ENCODE results near the gene CRYBB1. TPM values are rescaled to one million over a fixed set of nuclear protein-coding genes. Genes with fewer than 3 reads are reported as not detected.

Gene CRYBB1
- total RNA-seq, 1 donor from 2014 or later, result 1.4 TPM

DNA sequence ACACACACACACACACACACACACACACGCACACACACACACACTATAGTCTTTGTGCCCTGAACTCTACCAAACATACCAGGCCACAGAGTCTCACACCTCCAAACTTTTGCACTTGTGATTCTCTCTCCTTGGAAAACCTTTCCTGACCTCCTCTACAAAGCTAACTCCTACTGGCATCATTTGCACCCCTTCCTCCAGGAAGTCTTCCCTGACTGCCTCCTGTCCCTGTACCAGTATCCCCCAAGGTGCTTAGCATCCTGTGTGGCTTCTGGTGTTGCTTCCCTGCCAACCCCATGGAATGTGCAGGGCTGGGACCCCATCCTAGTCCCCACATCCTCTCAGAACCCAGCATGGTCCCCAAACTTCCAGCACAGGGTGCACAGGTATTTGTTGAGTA is 36.8 kb downstream of the CRYBB1 start:
- Histone ChIP-seq H3K4me3 (no peak overlapping the region), H3K27me3 (ENCODE audit: low read depth) (no peaks in the 10 kb centered on the region), H3K27ac (no peak overlapping the region), H3K4me1 (peaks cover 47% of the 10 kb centered on the region), H3K36me3 (peaks cover 8% of the 10 kb centered on the region), H3K9me3 (no peaks in the 10 kb centered on the region)
- TF ChIP-seq, protein P1, sequence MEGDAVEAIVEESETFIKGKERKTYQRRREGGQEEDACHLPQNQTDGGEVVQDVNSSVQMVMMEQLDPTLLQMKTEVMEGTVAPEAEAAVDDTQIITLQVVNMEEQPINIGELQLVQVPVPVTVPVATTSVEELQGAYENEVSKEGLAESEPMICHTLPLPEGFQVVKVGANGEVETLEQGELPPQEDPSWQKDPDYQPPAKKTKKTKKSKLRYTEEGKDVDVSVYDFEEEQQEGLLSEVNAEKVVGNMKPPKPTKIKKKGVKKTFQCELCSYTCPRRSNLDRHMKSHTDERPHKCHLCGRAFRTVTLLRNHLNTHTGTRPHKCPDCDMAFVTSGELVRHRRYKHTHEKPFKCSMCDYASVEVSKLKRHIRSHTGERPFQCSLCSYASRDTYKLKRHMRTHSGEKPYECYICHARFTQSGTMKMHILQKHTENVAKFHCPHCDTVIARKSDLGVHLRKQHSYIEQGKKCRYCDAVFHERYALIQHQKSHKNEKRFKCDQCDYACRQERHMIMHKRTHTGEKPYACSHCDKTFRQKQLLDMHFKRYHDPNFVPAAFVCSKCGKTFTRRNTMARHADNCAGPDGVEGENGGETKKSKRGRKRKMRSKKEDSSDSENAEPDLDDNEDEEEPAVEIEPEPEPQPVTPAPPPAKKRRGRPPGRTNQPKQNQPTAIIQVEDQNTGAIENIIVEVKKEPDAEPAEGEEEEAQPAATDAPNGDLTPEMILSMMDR (IDR thresholded peaks at IDR 0.05), result no peak
- ATAC-seq (no peak), DNase-seq (no peak)
- intact Hi-C loops (cut with DNase I), result no loop called here

- intact Hi-C loops (cut with DNase I), result no loop called here
- no peak overlapping the region for H3K4me3 ChIP-seq
- no peak for ATAC-seq
- no peak for DNase-seq
- no peaks in the 10 kb centered on the region for H3K27me3 ChIP-seq (ENCODE audit: low read depth)
- peaks cover 45% of the 10 kb centered on the region for H3K4me1 ChIP-seq
- no peaks in the 10 kb centered on the region for H3K9me3 ChIP-seq
- H3K36me3 ChIP-seq, result peaks cover 8% of the 10 kb centered on the region
- no peak overlapping the region for H3K27ac ChIP-seq
- TF ChIP-seq, protein P1 (IDR thresholded peaks at IDR 0.05), result no peak
Observed at GRCh38 chr22:26580240-26580962, 37.4 kb downstream of the CRYBB1 start.

- H3K27me3 ChIP-seq (ENCODE audit: low read depth), result no peaks in the 10 kb centered on the region
- H3K27ac ChIP-seq, result no peak overlapping the region
- ATAC-seq (peak; percentile 61 to 70), DNase-seq (peak; percentile 55)
- peaks cover 45% of the 10 kb centered on the region for H3K4me1 ChIP-seq
- H3K9me3 ChIP-seq, result no peaks in the 10 kb centered on the region
- TF ChIP-seq, protein P1 (IDR thresholded peaks at IDR 0.05), result no peak
- intact Hi-C loops (cut with DNase I), result no loop called here
- no peak overlapping the region for H3K4me3 ChIP-seq
- H3K36me3 ChIP-seq, result peaks cover 8% of the 10 kb centered on the region
Observed at GRCh38 chr22:26579331-26579886, 38.4 kb downstream of the CRYBB1 start.

GRCh38 chr22:26577081-26577480 is 40.7 kb downstream of the CRYBB1 start:
- ATAC-seq (no peak), DNase-seq (no peak)
- TF ChIP-seq, protein P1 (IDR thresholded peaks at IDR 0.05), result no peak
- peaks cover 4% of the 10 kb centered on the region for H3K36me3 ChIP-seq
- H3K27me3 ChIP-seq (ENCODE audit: low read depth), result no peaks in the 10 kb centered on the region
- H3K4me1 ChIP-seq, result peaks cover 63% of the 10 kb centered on the region
- intact Hi-C loops (cut with DNase I), result no loop called here
- H3K9me3 ChIP-seq, result no peaks in the 10 kb centered on the region
- no peak overlapping the region for H3K4me3 ChIP-seq
- H3K27ac ChIP-seq, result no peak overlapping the region

GRCh38 chr22:26576026-26576680 is 41.7 kb downstream of the CRYBB1 start:
- intact Hi-C loops (cut with DNase I), result no loop called here
- no peak overlapping the region for H3K27ac ChIP-seq
- TF ChIP-seq, protein P1 (IDR thresholded peaks at IDR 0.05), result no peak
- H3K4me3 ChIP-seq, result no peak overlapping the region
- peaks cover 72% of the 10 kb centered on the region for H3K4me1 ChIP-seq
- no peaks in the 10 kb centered on the region for H3K9me3 ChIP-seq
- no peaks in the 10 kb centered on the region for H3K36me3 ChIP-seq
- DNase-seq (no peak), ATAC-seq (no peak)
- H3K27me3 ChIP-seq (ENCODE audit: low read depth), result no peaks in the 10 kb centered on the region

Data from lower lobe of right lung (tissue), 2 donors.